Keratinocyte (primary cell): ENCODE data around the gene BCL2. TPM values are rescaled to one million over a fixed set of nuclear protein-coding genes. Genes with fewer than 3 reads are reported as not detected.

Source experiments
- DNase-seq: peaks from one replicate; pipeline ENCODE4 v3.0.0-alpha.2; 2011; ENCODE audit warnings: low read depth, missing footprints, low spot score
- FAIRE-seq: peaks from 2 replicates; lab custom pipeline; 2011; peaks lifted over from hg19 to GRCh38; lab: Jason Lieb, UNC
- H2AFZ ChIP-seq: 2 replicates; pipeline ENCODE4 v1.6.0; 2012; ENCODE audit warnings: low read length, control low read depth, inconsistent platforms; ENCODE audit not compliant: control insufficient read depth
- H3K27ac ChIP-seq: 2 replicates; pipeline ENCODE4 v1.5.1; 2011; ENCODE audit warnings: low read length; ENCODE audit not compliant: control insufficient read depth, insufficient read depth
- H3K27me3 ChIP-seq: 3 replicates; pipeline ENCODE4 v1.6.0; 2011; ENCODE audit warnings: low read length; ENCODE audit not compliant: control insufficient read depth, insufficient read depth; ENCODE audit errors: extremely low read depth
- H3K36me3 ChIP-seq, 2 experiments: 2 replicates in 1 of 2; 3 replicates in 1 of 2; pipeline ENCODE4 v1.5.1; 2011; ENCODE audit warnings: low read length in 2 of 2, mild to moderate bottlenecking in 1 of 2; ENCODE audit not compliant: control insufficient read depth in 2 of 2, insufficient read depth in 2 of 2; ENCODE audit errors: extremely low read depth in 1 of 2
- H3K4me1 ChIP-seq: 3 replicates; pipeline ENCODE4 v1.5.1; 2011; ENCODE audit warnings: low read length; ENCODE audit not compliant: control insufficient read depth, insufficient read depth; ENCODE audit errors: extremely low read depth
- H3K4me2 ChIP-seq: 3 replicates; pipeline ENCODE4 v1.6.0; 2011; ENCODE audit warnings: low read depth, low read length; ENCODE audit not compliant: control insufficient read depth, insufficient read depth; ENCODE audit errors: extremely low read depth
- H3K4me3 ChIP-seq, 3 experiments: fragments of 200-600 bp in 1 of 3; sonication (generic) in 1 of 3; 2 replicates in 2 of 3; 3 replicates in 1 of 3; pipeline ENCODE4 v1.5.1; 2011 to 2016; ENCODE audit warnings: low read length in 3 of 3, mild to moderate bottlenecking in 3 of 3, control low read depth in 2 of 3, inconsistent platforms in 1 of 3, low read depth in 1 of 3, mixed read lengths in 1 of 3, mixed run types in 1 of 3, moderate library complexity in 1 of 3; ENCODE audit not compliant: control insufficient read depth in 2 of 3, insufficient read depth in 2 of 3; ENCODE audit errors: extremely low read depth in 1 of 3
- H3K79me2 ChIP-seq: 2 replicates; pipeline ENCODE4 v1.6.0; 2012; ENCODE audit warnings: low read length; ENCODE audit not compliant: control insufficient read depth, insufficient read depth
- H3K9ac ChIP-seq: 3 replicates; pipeline ENCODE4 v1.6.0; 2011; ENCODE audit warnings: low read length; ENCODE audit not compliant: control insufficient read depth, insufficient read depth; ENCODE audit errors: extremely low read depth
- H3K9me1 ChIP-seq: 3 replicates; pipeline ENCODE4 v1.6.0; 2011; ENCODE audit warnings: low read length; ENCODE audit not compliant: control insufficient read depth, insufficient read depth; ENCODE audit errors: extremely low read depth
- H3K9me3 ChIP-seq: 2 replicates; pipeline ENCODE4 v1.5.1; 2012; ENCODE audit warnings: low read depth, low read length; ENCODE audit not compliant: control insufficient read depth
- H4K20me1 ChIP-seq: 3 replicates; pipeline ENCODE4 v1.6.0; 2011; ENCODE audit warnings: low read length; ENCODE audit not compliant: control insufficient read depth, insufficient read depth; ENCODE audit errors: extremely low read depth
- CTCF ChIP-seq, 3 experiments: IDR thresholded peaks in 1 of 3; conservative IDR thresholded peaks in 1 of 3; optimal IDR thresholded peaks in 1 of 3; 2 replicates in 2 of 3; 3 replicates in 1 of 3; pipeline versions ENCODE3 to v1.5.1; 2011; ENCODE audit warnings: low read length in 3 of 3, mild to moderate bottlenecking in 3 of 3, moderate library complexity in 2 of 3, control low read depth in 1 of 3, inconsistent platforms in 1 of 3; ENCODE audit not compliant: insufficient read depth in 2 of 3; ENCODE audit errors: extremely low read depth in 1 of 3
- EZH2 ChIP-seq: IDR thresholded peaks from one replicate; pipeline ENCODE4 v1.6.1; 2012; ENCODE audit warnings: inconsistent platforms, mild to moderate bottlenecking, low read length, moderate library complexity
- dilution Hi-C: fragments of 300-500 bp; cut with MboI; formaldehyde crosslinking; loops from one replicate; pipeline ENCODE4 v1.7.0; 2020; ENCODE audit warnings: low sequenced_read_pairs; ENCODE audit not compliant: extremely low pct_ligation_motif_present
- polyA plus RNA-seq, 5 experiments: library from polyadenylated mRNA; depleted of rRNA in 3 of 5; stranded (reverse) in 3 of 5; stranded (forward) in 1 of 5; unstranded in 1 of 5; fragments of >200 nt; gene quantifications; 1 replicate in 1 of 5; 2 replicates in 3 of 5; 3 replicates in 1 of 5; pipeline versions ENCODE4 v1.2.1 to v1.2.3, GENCODE V29; 2011 to 2012; ENCODE audit warnings: missing spikeins in 2 of 5, low read depth in 1 of 5, low replicate concordance in 1 of 5

Gene BCL2
- polyA plus RNA-seq, 1 donor (not counting 4 experiments of a cell fraction or from before 2014, with no cell fraction given): 0.30 TPM

GRCh38 chr18:63320123-63320974, 780 bp upstream of the BCL2 start:
- peaks cover 20% of the 10 kb centered on the region for H3K4me1 ChIP-seq
- H3K27ac ChIP-seq: peak overlapping the region; percentile 39
- no peaks in the 10 kb centered on the region for H3K36me3 ChIP-seq
- H3K9ac ChIP-seq: peak overlapping the region; percentile 76
- H3K9me3 ChIP-seq: no peaks in the 10 kb centered on the region
- H3K4me3 ChIP-seq: peak overlapping the region; percentile 49 to 63 (median 60)
- no peaks in the 10 kb centered on the region for H3K79me2 ChIP-seq
- DNase-seq: no peak
- H3K9me1 ChIP-seq: no peaks in the 10 kb centered on the region
- peaks cover 10% of the 10 kb centered on the region for H3K27me3 ChIP-seq
- no peaks in the 10 kb centered on the region for H4K20me1 ChIP-seq
- FAIRE-seq: no peak
- peak overlapping the region; percentile 82 for H2AFZ ChIP-seq
- dilution Hi-C loops: loop anchor here (25.0 kb wide), 1 partner anchor 308 kb away; no protein-coding TSS in a partner anchor
- TF ChIP-seq CTCF (optimal IDR thresholded peaks at IDR 0.05 in 1 of 3, IDR thresholded peaks at IDR 0.05 in 1 of 3, conservative IDR thresholded peaks at IDR 0.05 in 1 of 3; ENCODE audit: extremely low read depth in 1 of 3, insufficient read depth in 2 of 3, low read length in 3 of 3): peak in 1 of 3 experiments; percentile 31
- TF ChIP-seq EZH2: no peak
- H3K4me2 ChIP-seq: peak overlapping the region; percentile 80

GRCh38 chr18:63318889-63319382, 633 bp downstream of the BCL2 start:
- Histone ChIP-seq H3K27ac (no peak overlapping the region), H3K9me3 (no peaks in the 10 kb centered on the region), H3K9ac (peak overlapping the region; percentile 70), H3K4me2 (peak overlapping the region; percentile 95), H3K4me1 (peaks cover 20% of the 10 kb centered on the region), H3K36me3 (no peaks in the 10 kb centered on the region), H3K9me1 (no peaks in the 10 kb centered on the region), H3K79me2 (no peaks in the 10 kb centered on the region), H2AFZ (no peak overlapping the region), H4K20me1 (no peaks in the 10 kb centered on the region), H3K27me3 (peaks cover 10% of the 10 kb centered on the region), H3K4me3 (peak overlapping the region; percentile 46 to 84 (median 74))
- DNase-seq: no peak
- dilution Hi-C loops: loop anchor here (25.0 kb wide), 1 partner anchor 307 kb away; no protein-coding TSS in a partner anchor
- no peak for FAIRE-seq
- no peak for TF ChIP-seq CTCF (optimal IDR thresholded peaks at IDR 0.05 in 1 of 3, IDR thresholded peaks at IDR 0.05 in 1 of 3, conservative IDR thresholded peaks at IDR 0.05 in 1 of 3; ENCODE audit: extremely low read depth in 1 of 3, insufficient read depth in 2 of 3, low read length in 3 of 3)
- peak; percentile 17 for TF ChIP-seq EZH2
